Ovary (tissue), 9 donors: Measurements from ENCODE around the gene RDH11. TPM values are rescaled to one million over a fixed set of nuclear protein-coding genes. Genes with fewer than 3 reads are reported as not detected.

Experiments
- DNase-seq, 5 donors: peaks; one replicate each; pipeline ENCODE4 v3.0.0-alpha.2; 2019 to 2020
- H3K27ac ChIP-seq, 2 donors: fragments of 200-600 bp; one replicate each; pipeline versions ENCODE4 v1.5.1 to v1.8.0; 2019 to 2022
- H3K27me3 ChIP-seq: fragments of 200-600 bp; one replicate; pipeline ENCODE4 v1.8.0; 2022
- H3K36me3 ChIP-seq: fragments of 200-600 bp; sonication (generic); one replicate; pipeline ENCODE4 v1.5.1; 2019
- H3K4me1 ChIP-seq: one replicate; pipeline ENCODE4 v1.8.1; 2013; ENCODE audit warnings: mild to moderate bottlenecking, moderate library complexity; ENCODE audit not compliant: insufficient read depth
- H3K4me3 ChIP-seq: fragments of 200-600 bp; sonication (generic); one replicate; pipeline ENCODE4 v1.5.1; 2017
- H3K9me3 ChIP-seq, 2 donors: fragments of 200-600 bp in 1 of 2; sonication (generic) in 1 of 2; one replicate each; pipeline versions ENCODE4 v1.5.1 to v1.8.1; 2013 to 2019; ENCODE audit warnings: mild to moderate bottlenecking in 1 of 2, moderate library complexity in 1 of 2
- CTCF ChIP-seq, 3 donors: fragments of 450-650 bp in 2 of 3; fragments of 200-600 bp in 1 of 3; IDR thresholded peaks; one replicate each; pipeline versions ENCODE4 v1.5.1 to v1.8.0; 2016 to 2022; ENCODE audit warnings: antibody characterized with exemption in 3 of 3, mild to moderate bottlenecking in 1 of 3
- EP300 ChIP-seq: sonication (generic); formaldehyde crosslinking; IDR thresholded peaks from one replicate; pipeline ENCODE4 v1.6.1; 2017; ENCODE audit warnings: antibody characterized with exemption
- POLR2A ChIP-seq: fragments of 450-650 bp; IDR thresholded peaks from one replicate; pipeline ENCODE4 v1.6.1; 2017; ENCODE audit warnings: antibody characterized with exemption, mild to moderate bottlenecking, moderate library complexity
- WGBS, 3 donors: extraction: QIAGEN DNeasy Blood & Tissue Kit in 1 of 3; methylation state at CpG; one replicate each; pipeline versions ENCODE4 v1.1.5 to v1.1.7; 2013 to 2017; 5-methylcytosine and 5-hydroxymethylcytosine counted together
- intact Hi-C, 4 donors: fragments of 100-400 bp; cut with DNase I; formaldehyde crosslinking; loops; one replicate each; pipeline versions ENCODE4 v1.11.0 to v1.15.1; 2022 to 2023
- polyA plus RNA-seq, 2 donors: library from polyadenylated mRNA; stranded (reverse); fragments of 200-250 nt in 1 of 2; fragments of 350-450 nt in 1 of 2; fragmentation: Illumina TruSeq in 1 of 2; extraction: RNeasy Lipid Tissue Mini Kit (QIAGEN cat#74804) in 1 of 2; gene quantifications; one replicate each; pipeline ENCODE4 v1.2.3, GENCODE V29; 2013 to 2014
- small RNA-seq: library from RNA; depleted of rRNA; stranded (forward); fragments of <200 nt; gene quantifications from one replicate; pipeline ENCODE3, GENCODE V24; 2016
- total RNA-seq, 7 donors: library from RNA; depleted of rRNA in 2 of 7; stranded (reverse); fragments of >200 nt in 2 of 7; fragmentation: NEBNext Ultra II Directional in 3 of 7; extraction: Animal tissue kit (Norgen Biotek cat#: 25700) in 3 of 7; gene quantifications; one replicate each; pipeline versions ENCODE4 v1.1.0 to v1.2.4, GENCODE V29; 2016 to 2023
- donor health status: DM: no; HTN: no; CAD: no; lungs with moderate emphysema.
- donor health status: DM: no; HTN: no; CAD: no.
- donor health status: Bipolar disorder and iron deficiency.
- donor health status: DM: yes; HTN: yes; CAD: no.
- donor health status: DM: no; HTN: no; CAD: no.
- donor health status: DM: yes; HTN: yes; CAD: no.

Gene RDH11
- total and polyA plus RNA-seq, 9 donors, result 30.3 to 90.0 (median 36.6) TPM

DNA sequence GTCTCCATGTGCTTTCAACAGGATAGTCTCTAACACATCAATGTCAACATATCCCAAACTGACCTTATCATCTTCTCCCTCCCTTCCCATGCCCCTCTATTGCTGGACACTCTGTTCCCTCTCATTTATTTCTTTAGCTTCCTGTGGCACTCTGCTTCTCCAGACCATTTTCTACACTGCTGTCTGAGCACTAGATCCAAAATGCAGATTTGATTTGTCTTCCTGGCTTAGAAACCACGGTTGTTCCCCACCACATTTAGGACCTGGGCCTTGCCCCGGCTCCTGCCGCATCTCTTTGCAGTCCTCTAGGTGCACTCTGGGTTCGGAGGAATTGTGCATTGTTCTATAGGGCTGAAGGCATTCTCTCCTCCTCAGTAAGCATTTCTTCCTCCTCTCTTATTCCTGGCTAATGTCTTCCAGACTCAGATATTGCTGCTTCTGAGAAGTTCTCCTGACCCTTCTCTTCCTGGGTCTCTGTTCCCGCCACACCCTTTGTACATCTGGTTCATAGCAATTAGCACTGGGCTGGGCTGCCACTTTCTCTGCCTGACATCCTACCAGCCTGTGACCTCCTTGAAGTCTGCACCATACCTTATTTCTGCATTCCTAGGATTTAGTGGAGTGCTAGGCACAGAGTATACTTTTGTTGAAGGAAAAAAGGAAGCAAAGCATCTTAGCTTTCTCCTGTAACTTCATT lies 62.0 kb downstream of the RDH11 start:
- Histone ChIP-seq H3K27me3 (no peaks in the 10 kb centered on the region), H3K4me1 (no peaks in the 10 kb centered on the region), H3K9me3 (no peaks in the 10 kb centered on the region), H3K4me3 (no peak overlapping the region), H3K36me3 (no peaks in the 10 kb centered on the region), H3K27ac (no peak overlapping the region)
- intact Hi-C loops, result no loop called here
- WGBS, 3 donors, result 88 to 91% (median 90%) methylated on average over 5 of the region's 5 CpGs
- TF ChIP-seq POLR2A (no peak), CTCF (IDR thresholded peaks at IDR 0.05) (no peak), EP300 (no peak)
- DNase-seq, result no peak

GRCh38 chr14:67630938-67631337 lies 64.6 kb downstream of the RDH11 start:
- intact Hi-C loops, result no loop called here
- no peak for DNase-seq
- H3K4me3 ChIP-seq, result no peak overlapping the region
- no peaks in the 10 kb centered on the region for H3K36me3 ChIP-seq
- H3K27me3 ChIP-seq, result no peaks in the 10 kb centered on the region
- TF ChIP-seq CTCF (IDR thresholded peaks at IDR 0.05) (no peak), POLR2A (no peak), EP300 (no peak)
- no peaks in the 10 kb centered on the region for H3K4me1 ChIP-seq
- H3K27ac ChIP-seq, result no peak overlapping the region
- whole genome bisulfite sequencing, 3 donors, result 61 to 70% (median 69%) methylated on average over 5 of the region's 5 CpGs
- no peaks in the 10 kb centered on the region for H3K9me3 ChIP-seq

GRCh38 chr14:67630186-67630585 lies 65.4 kb downstream of the RDH11 start:
- WGBS, 3 donors, result 88 to 94% (median 90%) methylated on average over 4 of the region's 4 CpGs
- intact Hi-C loops, result no loop called here
- no peak for DNase-seq
- TF ChIP-seq EP300 (no peak), POLR2A (no peak), CTCF (IDR thresholded peaks at IDR 0.05) (no peak)
- Histone ChIP-seq H3K9me3 (no peaks in the 10 kb centered on the region), H3K27me3 (no peaks in the 10 kb centered on the region), H3K4me3 (no peak overlapping the region), H3K27ac (no peak overlapping the region), H3K4me1 (no peaks in the 10 kb centered on the region), H3K36me3 (no peaks in the 10 kb centered on the region)

GRCh38 chr14:67627519-67627918 lies 68.0 kb downstream of the RDH11 start:
- intact Hi-C loops, result no loop called here
- no peaks in the 10 kb centered on the region for H3K4me1 ChIP-seq
- H3K36me3 ChIP-seq, result no peaks in the 10 kb centered on the region
- H3K9me3 ChIP-seq, result no peaks in the 10 kb centered on the region
- H3K27ac ChIP-seq, result no peak overlapping the region
- H3K4me3 ChIP-seq, result no peak overlapping the region
- no peaks in the 10 kb centered on the region for H3K27me3 ChIP-seq
- TF ChIP-seq CTCF (IDR thresholded peaks at IDR 0.05), result no peak
- DNase-seq, result no peak

Small RNAs within 50 kb of the gene (small RNA-seq; reads per million reads assigned to genes)
- gene AL049779.3 (not detected), gene RN7SL369P (not detected), gene RNA5SP386 (0.25 reads per million)

Other genes with a start within 250 kb of the RDH11 start
- gene TMEM229B, start 207.0 kb downstream of the RDH11 start, total RNA-seq, result 1 to 10 TPM; 1.2 to 4.6 (median 2.9) TPM
- 10 to 100 TPM in 1 of 2 donors, 1 to 10 TPM in 1; 2.1 to 11.9 TPM for gene TMEM229B, start 207.0 kb downstream of the RDH11 start, polyA plus RNA-seq
- gene PLEKHH1, start 162.5 kb downstream of the RDH11 start, total RNA-seq, result 10 to 100 TPM in 1 of 7 donors, 1 to 10 TPM in 5, under 1 TPM in 1; 0.78 to 15.7 (median 3.9) TPM
- gene PLEKHH1, start 162.5 kb downstream of the RDH11 start, polyA plus RNA-seq, result 1 to 10 TPM; 2.0 to 6.8 TPM
- 10 to 100 TPM; 21.9 to 32.5 (median 30.2) TPM for gene PIGH, start 95.5 kb downstream of the RDH11 start, total RNA-seq
- 10 to 100 TPM; 24.4 to 35.2 TPM for gene PIGH, start 95.5 kb downstream of the RDH11 start, polyA plus RNA-seq
- 10 to 100 TPM in 4 of 7 donors, 1 to 10 TPM in 3; 1.4 to 33.7 (median 10.5) TPM for gene ARG2, start 75.8 kb downstream of the RDH11 start, total RNA-seq
- 1 to 10 TPM; 2.9 to 3.9 TPM for gene ARG2, start 75.8 kb downstream of the RDH11 start, polyA plus RNA-seq
- 10 to 100 TPM; 34.6 to 76.5 (median 64.7) TPM for gene VTI1B, start 21.1 kb downstream of the RDH11 start, total RNA-seq
- gene VTI1B, start 21.1 kb downstream of the RDH11 start, polyA plus RNA-seq, result 10 to 100 TPM; 41.6 to 93.1 TPM
- gene RDH12, start 6.1 kb upstream of the RDH11 start, total RNA-seq, result under 1 TPM in 1 of 7 donors, not detected in 6; 0.30 TPM
- gene RDH12, start 6.1 kb upstream of the RDH11 start, polyA plus RNA-seq, result under 1 TPM in 1 of 2 donors, not detected in 1; 0.10 TPM
- gene ZFYVE26, start 120.8 kb upstream of the RDH11 start, total RNA-seq, result 10 to 100 TPM; 16.1 to 27.0 (median 20.3) TPM
- 10 to 100 TPM in 1 of 2 donors, 1 to 10 TPM in 1; 6.1 to 22.2 TPM for gene ZFYVE26, start 120.8 kb upstream of the RDH11 start, polyA plus RNA-seq
- gene RAD51B, start 124.0 kb upstream of the RDH11 start, total RNA-seq, result 10 to 100 TPM; 23.2 to 70.1 (median 45.0) TPM
- gene RAD51B, start 124.0 kb upstream of the RDH11 start, polyA plus RNA-seq, result 10 to 100 TPM; 21.6 to 22.1 TPM